Liver (tissue), 9 donors: ENCODE measurements around the gene PARD3B. TPM values are rescaled to one million over a fixed set of nuclear protein-coding genes. Genes with fewer than 3 reads are reported as not detected.

Experiments
- DNase-seq: peaks from one replicate; pipeline ENCODE4 v3.0.0-alpha.2; 2017; ENCODE audit warnings: low spot score
- H3K27ac ChIP-seq, 2 donors: one replicate each; pipeline ENCODE4 v1.7.0; 2013; ENCODE audit warnings: inconsistent platforms in 2 of 2, low read length in 2 of 2, control low read depth in 1 of 2, low read depth in 1 of 2, mild to moderate bottlenecking in 1 of 2
- H3K27me3 ChIP-seq, 4 donors: one replicate each; pipeline versions ENCODE4 v1.6.1 to v1.7.0; 2013; ENCODE audit warnings: low read length in 3 of 4, inconsistent platforms in 1 of 4, mild to moderate bottlenecking in 1 of 4, moderate library complexity in 1 of 4; ENCODE audit not compliant: control insufficient read depth in 4 of 4, insufficient read depth in 4 of 4
- H3K36me3 ChIP-seq, 4 donors: one replicate each; pipeline versions ENCODE4 v1.6.1 to v1.7.0; 2013; ENCODE audit warnings: low read length in 3 of 4, mild to moderate bottlenecking in 3 of 4, low read depth in 1 of 4, moderate library complexity in 1 of 4; ENCODE audit not compliant: control insufficient read depth in 4 of 4, insufficient read depth in 3 of 4
- H3K4me1 ChIP-seq, 4 donors: one replicate each; pipeline versions ENCODE4 v1.6.1 to v1.7.0; 2013; ENCODE audit warnings: low read length in 3 of 4, mild to moderate bottlenecking in 3 of 4, moderate library complexity in 1 of 4; ENCODE audit not compliant: control insufficient read depth in 4 of 4, insufficient read depth in 4 of 4
- H3K4me3 ChIP-seq, 3 donors: one replicate each; pipeline versions ENCODE4 v1.6.1 to v1.7.0; 2013; ENCODE audit warnings: low read length in 3 of 3, control low read depth in 1 of 3, low read depth in 1 of 3, mild to moderate bottlenecking in 1 of 3
- H3K9ac ChIP-seq, 2 donors: one replicate each; pipeline ENCODE4 v1.7.0; 2013; ENCODE audit warnings: low read length in 2 of 2, mild to moderate bottlenecking in 2 of 2, moderate library complexity in 2 of 2, control low read depth in 1 of 2, low read depth in 1 of 2
- H3K9me3 ChIP-seq, 4 donors: one replicate each; pipeline versions ENCODE4 v1.6.1 to v1.7.0; 2013; ENCODE audit warnings: low read length in 3 of 4; ENCODE audit not compliant: control insufficient read depth in 4 of 4
- EGR1 ChIP-seq, 2 donors: IDR thresholded peaks; 2 replicates each; pipeline ENCODE4 v1.6.1; 2016 to 2018; ENCODE audit warnings: antibody characterized with exemption in 2 of 2, low read depth in 2 of 2
- FOXA1 ChIP-seq: IDR thresholded peaks from 2 replicates; pipeline ENCODE4 v1.6.1; 2016; ENCODE audit warnings: antibody characterized with exemption
- FOXA2 ChIP-seq: IDR thresholded peaks from 2 replicates; pipeline ENCODE4 v1.6.1; 2016; ENCODE audit warnings: antibody characterized with exemption
- GABPA ChIP-seq, 2 donors: IDR thresholded peaks in 1 of 2; conservative IDR thresholded peaks in 1 of 2; 2 replicates each; pipeline ENCODE4 v1.6.1; 2016; ENCODE audit warnings: antibody characterized with exemption in 2 of 2, mild to moderate bottlenecking in 1 of 2, moderate library complexity in 1 of 2
- HNF4A ChIP-seq, 2 donors: conservative IDR thresholded peaks; 2 replicates each; pipeline ENCODE4 v1.6.1; 2016; ENCODE audit warnings: antibody characterized with exemption in 2 of 2, mild to moderate bottlenecking in 2 of 2
- HNF4G ChIP-seq: IDR thresholded peaks from 2 replicates; pipeline ENCODE4 v1.6.1; 2016; ENCODE audit warnings: antibody characterized with exemption
- JUND ChIP-seq, 2 donors: IDR thresholded peaks; 2 replicates each; pipeline ENCODE4 v1.6.1; 2016; ENCODE audit warnings: antibody characterized with exemption in 2 of 2
- MAX ChIP-seq: IDR thresholded peaks from 2 replicates; pipeline ENCODE4 v1.6.1; 2016; ENCODE audit warnings: antibody characterized with exemption
- NR2F2 ChIP-seq: IDR thresholded peaks from 2 replicates; pipeline ENCODE4 v1.6.1; 2016; ENCODE audit warnings: antibody characterized with exemption
- RAD21 ChIP-seq, 2 donors: IDR thresholded peaks; 2 replicates each; pipeline ENCODE4 v1.6.1; 2016; ENCODE audit warnings: antibody characterized with exemption in 2 of 2, mild to moderate bottlenecking in 2 of 2
- REST ChIP-seq: IDR thresholded peaks from 2 replicates; pipeline ENCODE4 v1.6.1; 2016; ENCODE audit warnings: antibody characterized with exemption, mild to moderate bottlenecking
- RXRA ChIP-seq, 2 donors: IDR thresholded peaks; 2 replicates each; pipeline ENCODE4 v1.6.1; 2017 to 2018; ENCODE audit warnings: antibody characterized with exemption in 2 of 2, mild to moderate bottlenecking in 1 of 2
- SP1 ChIP-seq: IDR thresholded peaks from 2 replicates; pipeline ENCODE4 v1.6.1; 2018; ENCODE audit warnings: antibody characterized with exemption, mild to moderate bottlenecking
- TAF1 ChIP-seq: conservative IDR thresholded peaks from 2 replicates; pipeline ENCODE4 v1.6.1; 2016; ENCODE audit warnings: antibody characterized with exemption, mild to moderate bottlenecking
- YY1 ChIP-seq: IDR thresholded peaks from 2 replicates; pipeline ENCODE4 v1.6.1; 2016; ENCODE audit warnings: antibody characterized with exemption, mild to moderate bottlenecking
- WGBS: extraction: QIAGEN DNeasy Blood & Tissue Kit; methylation state at CpG from one replicate; pipeline ENCODE4 v1.1.7; 2013; 5-methylcytosine and 5-hydroxymethylcytosine counted together
- polyA plus RNA-seq, 2 donors: library from polyadenylated mRNA; stranded (reverse) in 1 of 2; unstranded in 1 of 2; fragments of 200-250 nt in 1 of 2; fragments of >200 nt in 1 of 2; fragmentation: Nextera tagmentation in 1 of 2; extraction: Ambion mirVana in 1 of 2; gene quantifications; one replicate each; pipeline versions ENCODE4 v1.2.1 to v1.2.3, GENCODE V29; 2013 to 2015
- total RNA-seq, 2 donors: library from RNA; depleted of rRNA; stranded (reverse); fragments of >200 nt; gene quantifications; one replicate each; pipeline ENCODE4 v1.2.3, GENCODE V29; 2014
- TF ChIP-seq, protein P1 (sequence below): fragments of 150-350 bp; IDR thresholded peaks from 2 replicates; pipeline ENCODE4 v1.5.1; 2017; ENCODE audit warnings: improper control_type of control experiment, low read depth, low read length; ENCODE audit not compliant: missing input control
- donor health status: healthy.
- donor health status: healthy.
- donor health status: healthy.
- donor health status: healthy.
- donor health status: healthy.

PARD3B gene
- total and polyA plus RNA-seq, 4 donors = 1.1 to 10.3 (median 3.7) TPM

DNA sequence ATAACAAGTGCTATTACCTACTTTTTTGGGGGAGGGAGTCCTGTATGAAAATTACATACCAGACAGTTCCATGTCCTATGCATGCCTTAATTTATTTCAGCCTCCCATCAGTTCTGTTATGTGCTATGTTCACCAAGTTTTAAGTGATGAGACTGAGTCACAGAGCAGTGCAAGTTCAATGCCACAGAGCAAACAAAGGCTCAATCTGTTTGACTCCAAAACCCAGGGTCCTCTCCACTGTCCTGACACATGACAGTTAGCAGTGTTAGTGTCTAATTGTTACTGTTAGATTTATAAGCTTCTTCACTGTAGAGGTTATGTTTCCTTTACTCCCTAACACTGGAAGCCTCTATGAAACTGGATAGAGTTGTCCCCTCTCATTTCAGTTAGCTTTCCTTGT lies 498.0 kb downstream of the PARD3B start (continued):
- TF ChIP-seq YY1 = no peak
- TF ChIP-seq MAX = no peak
- no peak for TF ChIP-seq RXRA (IDR thresholded peaks at IDR 0.05)
- no peak for TF ChIP-seq REST
- no peak for TF ChIP-seq JUND (IDR thresholded peaks at IDR 0.05)

DNA sequence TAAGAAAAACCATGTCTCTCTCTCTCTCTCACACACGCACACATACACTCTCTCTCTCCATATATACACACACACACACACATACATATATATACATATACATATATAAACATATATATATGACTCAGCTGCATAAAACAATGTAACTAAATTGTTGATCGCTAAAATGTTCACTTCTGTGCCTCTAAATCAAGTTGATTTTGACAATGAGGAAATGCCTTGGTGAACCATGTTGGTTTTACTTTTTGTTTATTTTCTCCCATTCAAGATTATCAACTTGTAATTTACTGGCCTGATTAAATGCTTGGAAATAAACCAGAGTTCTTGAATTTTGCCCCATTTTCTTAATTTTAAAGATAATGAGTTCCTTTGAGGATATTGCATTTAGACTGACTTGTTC lies 500.4 kb downstream of the PARD3B start:
- H3K4me3 ChIP-seq = no peak overlapping the region
- H3K36me3 ChIP-seq = peaks cover 0 to 3% (median 0%) of the 10 kb centered on the region in 4 donors
- H3K9me3 ChIP-seq = no peaks in the 10 kb centered on the region
- H3K9ac ChIP-seq = no peak overlapping the region
- no peak for TF ChIP-seq TAF1
- no peak for TF ChIP-seq FOXA2
- TF ChIP-seq, protein P1, sequence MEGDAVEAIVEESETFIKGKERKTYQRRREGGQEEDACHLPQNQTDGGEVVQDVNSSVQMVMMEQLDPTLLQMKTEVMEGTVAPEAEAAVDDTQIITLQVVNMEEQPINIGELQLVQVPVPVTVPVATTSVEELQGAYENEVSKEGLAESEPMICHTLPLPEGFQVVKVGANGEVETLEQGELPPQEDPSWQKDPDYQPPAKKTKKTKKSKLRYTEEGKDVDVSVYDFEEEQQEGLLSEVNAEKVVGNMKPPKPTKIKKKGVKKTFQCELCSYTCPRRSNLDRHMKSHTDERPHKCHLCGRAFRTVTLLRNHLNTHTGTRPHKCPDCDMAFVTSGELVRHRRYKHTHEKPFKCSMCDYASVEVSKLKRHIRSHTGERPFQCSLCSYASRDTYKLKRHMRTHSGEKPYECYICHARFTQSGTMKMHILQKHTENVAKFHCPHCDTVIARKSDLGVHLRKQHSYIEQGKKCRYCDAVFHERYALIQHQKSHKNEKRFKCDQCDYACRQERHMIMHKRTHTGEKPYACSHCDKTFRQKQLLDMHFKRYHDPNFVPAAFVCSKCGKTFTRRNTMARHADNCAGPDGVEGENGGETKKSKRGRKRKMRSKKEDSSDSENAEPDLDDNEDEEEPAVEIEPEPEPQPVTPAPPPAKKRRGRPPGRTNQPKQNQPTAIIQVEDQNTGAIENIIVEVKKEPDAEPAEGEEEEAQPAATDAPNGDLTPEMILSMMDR = no peak
- no peak for TF ChIP-seq HNF4A (conservative IDR thresholded peaks at IDR 0.05)
- no peak for TF ChIP-seq NR2F2
- no peak for TF ChIP-seq GABPA (IDR thresholded peaks at IDR 0.05 in 1 of 2, conservative IDR thresholded peaks at IDR 0.05 in 1 of 2)
- no peak for TF ChIP-seq HNF4G
- no peak for TF ChIP-seq RAD21 (IDR thresholded peaks at IDR 0.05)
- no peak for TF ChIP-seq FOXA1
- TF ChIP-seq YY1 = no peak
- TF ChIP-seq MAX = no peak
- TF ChIP-seq SP1 = no peak
- TF ChIP-seq EGR1 (IDR thresholded peaks at IDR 0.05; ENCODE audit: low read depth in 2 of 2) = no peak
- no peaks in the 10 kb centered on the region for H3K27me3 ChIP-seq
- 84% methylated on average over 2 of the region's 2 CpGs for WGBS
- no peak for DNase-seq
- peaks cover 0 to 12% (median 3%) of the 10 kb centered on the region in 4 donors for H3K4me1 ChIP-seq
- no peak overlapping the region for H3K27ac ChIP-seq

DNA sequence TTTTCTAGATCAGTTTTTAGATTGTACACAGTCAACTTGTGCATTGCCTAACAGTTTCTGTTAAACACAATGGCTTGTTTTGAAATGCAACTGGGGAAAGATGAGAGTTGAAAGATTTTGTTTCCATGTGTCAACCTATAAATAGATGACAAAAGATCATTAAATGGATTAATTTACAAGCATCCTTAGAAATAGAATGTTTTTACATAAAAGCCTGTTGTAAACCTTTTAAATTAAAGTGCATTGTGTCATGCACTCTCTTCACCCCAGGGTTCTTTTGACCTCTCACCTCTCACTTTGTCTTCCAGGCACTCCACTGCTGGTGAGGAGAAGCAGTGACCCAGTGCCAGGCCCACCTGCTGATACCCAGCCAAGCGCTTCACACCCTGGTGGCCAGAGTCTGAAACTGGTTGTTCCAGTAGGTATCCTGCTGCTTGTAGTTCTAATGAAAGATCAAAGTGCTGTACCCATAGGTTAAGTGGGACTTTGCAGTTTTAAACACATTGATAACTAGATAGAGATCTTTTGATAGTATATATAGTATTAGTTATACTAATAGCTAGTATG lies 502.1 kb downstream of the PARD3B start:
- no peaks in the 10 kb centered on the region for H3K4me1 ChIP-seq
- 97% methylated on average over 1 of the region's 1 CpG for WGBS
- no peak for DNase-seq
- H3K36me3 ChIP-seq = peaks cover 0 to 3% (median 0%) of the 10 kb centered on the region in 4 donors
- H3K27ac ChIP-seq = no peak overlapping the region
- no peaks in the 10 kb centered on the region for H3K9me3 ChIP-seq
- no peak for TF ChIP-seq HNF4G
- no peak for TF ChIP-seq YY1
- no peak for TF ChIP-seq FOXA2
- no peak for TF ChIP-seq RAD21 (IDR thresholded peaks at IDR 0.05)
- TF ChIP-seq TAF1 = no peak
- no peak for TF ChIP-seq RXRA (IDR thresholded peaks at IDR 0.05)
- TF ChIP-seq, protein P1 = no peak
- TF ChIP-seq EGR1 (IDR thresholded peaks at IDR 0.05; ENCODE audit: low read depth in 2 of 2) = no peak
- no peak for TF ChIP-seq MAX
- no peaks in the 10 kb centered on the region for H3K27me3 ChIP-seq
- no peak overlapping the region for H3K9ac ChIP-seq
- no peak overlapping the region for H3K4me3 ChIP-seq
